ENCODE measurements around the gene CPLX4.

The CPLX4 gene

GRCh38 chr18:59354731-59355130 is 36.3 kb upstream of the CPLX4 start:
- H3F3A ChIP-seq (ENCODE audit: control insufficient read depth, insufficient read depth) = no peaks in the 10 kb centered on the region
- no peaks in the 10 kb centered on the region for H3K9me3 ChIP-seq (ENCODE audit: control insufficient read depth, insufficient read depth, low read length)
- H3K4me1 ChIP-seq (ENCODE audit: control insufficient read depth, low read length) = peaks cover 19% of the 10 kb centered on the region
- TF ChIP-seq, protein P1, sequence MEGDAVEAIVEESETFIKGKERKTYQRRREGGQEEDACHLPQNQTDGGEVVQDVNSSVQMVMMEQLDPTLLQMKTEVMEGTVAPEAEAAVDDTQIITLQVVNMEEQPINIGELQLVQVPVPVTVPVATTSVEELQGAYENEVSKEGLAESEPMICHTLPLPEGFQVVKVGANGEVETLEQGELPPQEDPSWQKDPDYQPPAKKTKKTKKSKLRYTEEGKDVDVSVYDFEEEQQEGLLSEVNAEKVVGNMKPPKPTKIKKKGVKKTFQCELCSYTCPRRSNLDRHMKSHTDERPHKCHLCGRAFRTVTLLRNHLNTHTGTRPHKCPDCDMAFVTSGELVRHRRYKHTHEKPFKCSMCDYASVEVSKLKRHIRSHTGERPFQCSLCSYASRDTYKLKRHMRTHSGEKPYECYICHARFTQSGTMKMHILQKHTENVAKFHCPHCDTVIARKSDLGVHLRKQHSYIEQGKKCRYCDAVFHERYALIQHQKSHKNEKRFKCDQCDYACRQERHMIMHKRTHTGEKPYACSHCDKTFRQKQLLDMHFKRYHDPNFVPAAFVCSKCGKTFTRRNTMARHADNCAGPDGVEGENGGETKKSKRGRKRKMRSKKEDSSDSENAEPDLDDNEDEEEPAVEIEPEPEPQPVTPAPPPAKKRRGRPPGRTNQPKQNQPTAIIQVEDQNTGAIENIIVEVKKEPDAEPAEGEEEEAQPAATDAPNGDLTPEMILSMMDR (IDR thresholded peaks at IDR 0.05; ENCODE audit: low read depth, low read length, poor library complexity, severe bottlenecking) = no peak
- TF ChIP-seq EZH2phosphoT487 (IDR thresholded peaks at IDR 0.05; ENCODE audit: borderline replicate concordance, low read length) = no peak
- peaks cover 3% of the 10 kb centered on the region for H3K27me3 ChIP-seq (ENCODE audit: control insufficient read depth, low read length)
- peaks cover 73% of the 10 kb centered on the region for H3K36me3 ChIP-seq (ENCODE audit: control insufficient read depth, low read length)
- no peaks in the 10 kb centered on the region for H3K9me2 ChIP-seq (replicated peaks; ENCODE audit: control insufficient read depth, low read length)
- no peaks in the 10 kb centered on the region; the same call in 1 of the 2 replicates for H4K20me1 ChIP-seq (ENCODE audit: control insufficient read depth, insufficient read depth, low read depth, low read length)
- H3K27ac ChIP-seq (ENCODE audit: low read depth, low read length) = no peak overlapping the region
- H3K79me2 ChIP-seq (ENCODE audit: control insufficient read depth, low read length) = peaks cover 41% of the 10 kb centered on the region
- H3K4me2 ChIP-seq (ENCODE audit: low read length) = no peak overlapping the region
- H3K4me3 ChIP-seq (ENCODE audit: low read length) = no peak overlapping the region

GRCh38 chr18:59353079-59353680 is 34.7 kb upstream of the CPLX4 start:
- no peaks in the 10 kb centered on the region for H3F3A ChIP-seq (ENCODE audit: control insufficient read depth, insufficient read depth)
- H3K9me2 ChIP-seq (replicated peaks; ENCODE audit: control insufficient read depth, low read length) = no peaks in the 10 kb centered on the region
- H4K20me1 ChIP-seq (ENCODE audit: control insufficient read depth, insufficient read depth, low read depth, low read length) = no peaks in the 10 kb centered on the region; the same call in 1 of the 2 replicates
- peaks cover 16% of the 10 kb centered on the region for H3K4me1 ChIP-seq (ENCODE audit: control insufficient read depth, low read length)
- no peak overlapping the region for H3K4me2 ChIP-seq (ENCODE audit: low read length)
- H3K27me3 ChIP-seq (ENCODE audit: control insufficient read depth, low read length) = no peaks in the 10 kb centered on the region
- H3K79me2 ChIP-seq (ENCODE audit: control insufficient read depth, low read length) = peaks cover 29% of the 10 kb centered on the region
- H3K9me3 ChIP-seq (ENCODE audit: control insufficient read depth, insufficient read depth, low read length) = no peaks in the 10 kb centered on the region
- no peak overlapping the region for H3K27ac ChIP-seq (ENCODE audit: low read depth, low read length)
- no peak for TF ChIP-seq EZH2phosphoT487 (IDR thresholded peaks at IDR 0.05; ENCODE audit: borderline replicate concordance, low read length)
- TF ChIP-seq, protein P1 (IDR thresholded peaks at IDR 0.05; ENCODE audit: low read depth, low read length, poor library complexity, severe bottlenecking) = no peak
- H3K36me3 ChIP-seq (ENCODE audit: control insufficient read depth, low read length) = peaks cover 85% of the 10 kb centered on the region
- no peak overlapping the region for H3K4me3 ChIP-seq (ENCODE audit: low read length)

- TF ChIP-seq, protein P1 (IDR thresholded peaks at IDR 0.05; ENCODE audit: low read depth, low read length, poor library complexity, severe bottlenecking) = no peak
- no peak for TF ChIP-seq EZH2phosphoT487 (IDR thresholded peaks at IDR 0.05; ENCODE audit: borderline replicate concordance, low read length)
- Histone ChIP-seq H3K36me3 (ENCODE audit: control insufficient read depth, low read length) (peaks cover 91% of the 10 kb centered on the region), H3K4me3 (ENCODE audit: low read length) (no peak overlapping the region), H3K27ac (ENCODE audit: low read depth, low read length) (no peak overlapping the region), H3F3A (ENCODE audit: control insufficient read depth, insufficient read depth) (no peaks in the 10 kb centered on the region), H3K27me3 (ENCODE audit: control insufficient read depth, low read length) (no peaks in the 10 kb centered on the region), H3K4me1 (ENCODE audit: control insufficient read depth, low read length) (peaks cover 9% of the 10 kb centered on the region), H4K20me1 (ENCODE audit: control insufficient read depth, insufficient read depth, low read depth, low read length) (no peaks in the 10 kb centered on the region; the same call in 1 of the 2 replicates), H3K79me2 (ENCODE audit: control insufficient read depth, low read length) (peaks cover 21% of the 10 kb centered on the region), H3K9me2 (replicated peaks; ENCODE audit: control insufficient read depth, low read length) (no peaks in the 10 kb centered on the region), H3K4me2 (ENCODE audit: low read length) (no peak overlapping the region), H3K9me3 (ENCODE audit: control insufficient read depth, insufficient read depth, low read length) (no peaks in the 10 kb centered on the region)
Observed at GRCh38 chr18:59352250-59352855, 33.9 kb upstream of the CPLX4 start.
